Choroid plexus epithelial cell (primary cell): ENCODE results near the gene NUP58.
A peak's percentile ranks its signal among the peaks of the same experiment; 100 is the strongest.
"Not testable (repeated sequence)": the region's sequence is repeated elsewhere in the genome, so short reads cannot be mapped to it uniquely, and the experiment has no call there.

Experiments
- DNase-seq: peaks from one replicate; pipeline ENCODE4 v3.0.0-alpha.2; 2010; ENCODE audit warnings: low read depth
- H3K4me3 ChIP-seq: 2 replicates; pipeline ENCODE4 v1.5.1; 2011; ENCODE audit warnings: low read depth, mild to moderate bottlenecking, control low read depth, low read length, moderate library complexity
- TF ChIP-seq, protein P1 (sequence below): conservative IDR thresholded peaks from 2 replicates; pipeline ENCODE4 v1.5.1; 2011; ENCODE audit warnings: low read depth, mild to moderate bottlenecking, control low read depth, inconsistent platforms, low read length, moderate library complexity

NUP58 gene

DNA sequence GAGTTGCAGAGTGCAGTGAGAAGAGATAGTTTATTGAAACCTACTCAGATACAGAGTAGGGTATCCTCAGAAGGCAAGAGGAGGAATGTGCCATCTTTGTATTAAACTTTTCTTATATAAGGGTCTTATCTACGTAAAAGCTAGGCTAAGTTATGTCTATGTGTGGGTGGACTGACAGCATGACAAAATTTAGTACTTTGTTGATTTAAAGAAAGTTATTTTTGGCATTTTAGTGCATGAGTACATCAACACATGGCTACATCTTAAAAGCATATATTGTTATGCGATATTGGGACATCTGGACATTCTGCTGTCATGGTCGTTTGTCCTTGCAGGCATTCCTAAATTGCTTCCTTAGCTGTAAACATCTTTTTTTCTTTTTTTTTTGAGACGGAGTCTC is 51.4 kb downstream of the NUP58 start:
- DNase-seq = no peak
- TF ChIP-seq, protein P1, sequence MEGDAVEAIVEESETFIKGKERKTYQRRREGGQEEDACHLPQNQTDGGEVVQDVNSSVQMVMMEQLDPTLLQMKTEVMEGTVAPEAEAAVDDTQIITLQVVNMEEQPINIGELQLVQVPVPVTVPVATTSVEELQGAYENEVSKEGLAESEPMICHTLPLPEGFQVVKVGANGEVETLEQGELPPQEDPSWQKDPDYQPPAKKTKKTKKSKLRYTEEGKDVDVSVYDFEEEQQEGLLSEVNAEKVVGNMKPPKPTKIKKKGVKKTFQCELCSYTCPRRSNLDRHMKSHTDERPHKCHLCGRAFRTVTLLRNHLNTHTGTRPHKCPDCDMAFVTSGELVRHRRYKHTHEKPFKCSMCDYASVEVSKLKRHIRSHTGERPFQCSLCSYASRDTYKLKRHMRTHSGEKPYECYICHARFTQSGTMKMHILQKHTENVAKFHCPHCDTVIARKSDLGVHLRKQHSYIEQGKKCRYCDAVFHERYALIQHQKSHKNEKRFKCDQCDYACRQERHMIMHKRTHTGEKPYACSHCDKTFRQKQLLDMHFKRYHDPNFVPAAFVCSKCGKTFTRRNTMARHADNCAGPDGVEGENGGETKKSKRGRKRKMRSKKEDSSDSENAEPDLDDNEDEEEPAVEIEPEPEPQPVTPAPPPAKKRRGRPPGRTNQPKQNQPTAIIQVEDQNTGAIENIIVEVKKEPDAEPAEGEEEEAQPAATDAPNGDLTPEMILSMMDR = no peak
- H3K4me3 ChIP-seq = no peak overlapping the region

DNA sequence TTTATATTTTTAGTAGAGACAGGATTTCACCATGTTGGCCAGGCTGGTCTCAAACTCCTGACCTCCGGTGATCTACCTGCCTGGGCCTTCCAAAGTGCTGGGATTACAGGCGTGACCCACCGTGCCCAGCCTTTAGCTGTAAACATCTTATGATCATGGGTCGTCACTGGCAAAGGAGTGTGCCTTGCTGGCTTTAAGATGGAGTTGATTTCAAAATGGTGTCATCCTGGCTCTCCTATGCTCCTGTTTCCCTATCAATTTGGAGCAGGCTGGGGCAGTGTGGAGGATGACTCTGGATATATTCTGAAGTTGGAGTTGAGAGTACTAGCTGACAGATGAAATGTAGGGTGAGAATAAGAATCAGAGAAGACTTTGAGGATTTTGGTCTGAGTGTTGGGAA is 51.9 kb downstream of the NUP58 start:
- no peak for DNase-seq
- TF ChIP-seq, protein P1 = no peak
- no peak overlapping the region for H3K4me3 ChIP-seq

- no peak for DNase-seq
- no peak overlapping the region for H3K4me3 ChIP-seq
- TF ChIP-seq, protein P1 = no peak
These were observed 53.0 kb downstream of the NUP58 start for GRCh38 chr13:25354377-25354776.

DNA sequence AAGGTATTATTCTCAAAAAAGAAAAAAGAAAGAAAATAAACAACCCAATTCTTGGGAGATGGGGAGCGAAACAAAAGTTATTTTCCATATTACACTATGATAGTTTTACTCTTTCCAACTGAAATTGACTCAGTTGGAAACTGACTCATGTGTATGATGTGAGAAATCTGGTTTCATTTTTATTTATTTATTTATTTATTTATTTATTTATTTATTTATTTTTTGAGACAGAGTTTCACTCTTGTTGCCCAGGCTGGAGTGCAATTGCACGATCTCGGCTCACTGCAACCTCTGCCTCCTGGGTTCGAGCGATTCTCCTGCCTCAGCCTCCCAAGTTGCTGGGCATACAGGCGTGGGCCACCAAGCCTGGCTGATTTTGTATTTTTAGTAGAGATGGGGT is 59.0 kb downstream of the NUP58 start:
- not testable (repeated sequence) for DNase-seq, H3K4me3 ChIP-seq

GRCh38 chr13:25365720-25366235 is 64.4 kb downstream of the NUP58 start:
- TF ChIP-seq, protein P1 = no peak
- DNase-seq = no peak
- no peak overlapping the region for H3K4me3 ChIP-seq

DNA sequence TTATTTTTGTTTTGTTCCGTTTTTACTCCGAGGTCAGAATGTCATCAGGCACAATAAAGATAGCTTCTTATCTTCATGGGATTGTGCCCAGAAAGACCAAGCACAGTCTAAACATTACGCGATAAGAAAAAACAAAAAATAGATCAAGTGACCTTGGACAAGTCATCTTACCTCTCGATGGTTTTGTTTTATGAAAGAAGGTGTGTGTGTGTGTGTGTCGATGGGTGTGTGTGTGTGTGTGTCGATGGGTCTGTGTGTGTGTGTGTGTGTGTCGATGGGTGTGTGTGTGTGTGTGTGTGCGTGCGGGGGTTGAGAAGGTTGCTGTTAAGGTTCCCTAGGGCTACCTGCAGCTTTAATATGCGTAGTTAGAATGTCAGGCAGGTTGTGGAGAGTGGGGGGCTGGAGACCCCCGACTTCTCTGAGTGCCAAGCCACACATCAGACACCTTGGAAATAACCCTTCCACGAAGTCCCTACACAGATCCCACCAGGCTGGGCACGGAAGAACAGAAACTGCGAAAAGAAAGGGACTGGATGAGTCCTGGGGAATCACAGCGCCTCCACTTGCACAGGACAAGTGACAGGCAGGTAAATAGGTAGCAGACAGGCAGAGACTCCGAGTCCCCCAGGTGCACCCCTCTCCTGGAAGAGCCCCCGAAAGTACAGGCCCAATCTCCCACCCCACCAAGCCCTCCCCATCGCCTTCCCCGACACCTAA is 69.9 kb downstream of the NUP58 start:
- TF ChIP-seq, protein P1 = no peak
- H3K4me3 ChIP-seq = peak overlapping the region; percentile 42
- no peak for DNase-seq

- peak within 1 kb of the TSS; percentile 42 for H3K4me3 ChIP-seq
- TF ChIP-seq, protein P1 = no peak
- DNase-seq = no peak
These were observed 70.5 kb downstream of the NUP58 start, which contains the start of gene ATP8A2 for GRCh38 chr13:25371875-25372283. Gene ATP8A2 (plus strand): TSS chr13:25371974. CDS start chr13:25372213, 239 bp downstream.
